ENCODE measurements around the gene TSC1. TPM values are rescaled to one million over a fixed set of nuclear protein-coding genes. Genes with fewer than 3 reads are reported as not detected.

TSC1 gene
- total and polyA plus RNA-seq, 2 donors: 12.1 to 65.8 TPM

GRCh38 chr9:132939169-132939568 is 5.2 kb downstream of the TSC1 start:
- Histone ChIP-seq H3K4me1 (ENCODE audit: insufficient read depth) (peaks cover 2% of the 10 kb centered on the region), H3K27ac (ENCODE audit: low read depth) (no peak overlapping the region), H3K4me3 (ENCODE audit: low read depth, low read length) (no peak overlapping the region), H3K36me3 (ENCODE audit: insufficient read depth) (no peaks in the 10 kb centered on the region)
- no peak for DNase-seq (ENCODE audit: extremely low spot score)
- 96% methylated on average over 1 of the region's 1 CpG for WGBS

GRCh38 chr9:132937463-132937901 is 6.9 kb downstream of the TSC1 start:
- no peak for DNase-seq (ENCODE audit: extremely low spot score)
- Histone ChIP-seq H3K4me3 (ENCODE audit: low read depth, low read length) (no peak overlapping the region), H3K27ac (ENCODE audit: low read depth) (no peak overlapping the region), H3K4me1 (ENCODE audit: insufficient read depth) (no peaks in the 10 kb centered on the region), H3K36me3 (ENCODE audit: insufficient read depth) (peaks cover 1% of the 10 kb centered on the region)
- 89% methylated on average over 7 of the region's 7 CpGs for WGBS

- 63% methylated on average over 6 of the region's 6 CpGs for WGBS
- no peak overlapping the region for H3K4me3 ChIP-seq (ENCODE audit: low read depth, low read length)
- no peaks in the 10 kb centered on the region for H3K4me1 ChIP-seq (ENCODE audit: insufficient read depth)
- H3K27ac ChIP-seq (ENCODE audit: low read depth): no peak overlapping the region
- DNase-seq (ENCODE audit: extremely low spot score): no peak
- H3K36me3 ChIP-seq (ENCODE audit: insufficient read depth): peaks cover 4% of the 10 kb centered on the region
Observed at GRCh38 chr9:132935026-132935425, 9.4 kb downstream of the TSC1 start.

- 40% methylated on average over 9 of the region's 9 CpGs for WGBS
- no peaks in the 10 kb centered on the region for H3K4me1 ChIP-seq (ENCODE audit: insufficient read depth)
Observed at GRCh38 chr9:132931178-132931735, 13.2 kb downstream of the TSC1 start.

GRCh38 chr9:132927704-132928103 is 16.7 kb downstream of the TSC1 start:
- no peak overlapping the region for H3K27ac ChIP-seq (ENCODE audit: low read depth)
- no peak for DNase-seq (ENCODE audit: extremely low spot score)
- no peak overlapping the region for H3K4me3 ChIP-seq (ENCODE audit: low read depth, low read length)
- H3K4me1 ChIP-seq (ENCODE audit: insufficient read depth): no peaks in the 10 kb centered on the region
- 87% methylated on average over 7 of the region's 7 CpGs for WGBS
- peaks cover 5% of the 10 kb centered on the region for H3K36me3 ChIP-seq (ENCODE audit: insufficient read depth)

More at GRCh38 chr9:132931178-132931735, 13.2 kb downstream of the TSC1 start:
- Histone ChIP-seq H3K36me3 (ENCODE audit: insufficient read depth) (peaks cover 5% of the 10 kb centered on the region), H3K27ac (ENCODE audit: low read depth) (no peak overlapping the region), H3K4me3 (ENCODE audit: low read depth, low read length) (no peak overlapping the region)
- DNase-seq (ENCODE audit: extremely low spot score): no peak

- peaks cover 9% of the 10 kb centered on the region for H3K36me3 ChIP-seq (ENCODE audit: insufficient read depth)
- DNase-seq (ENCODE audit: extremely low spot score): no peak
- 84% methylated on average over 9 of the region's 9 CpGs for WGBS
Observed at GRCh38 chr9:132923346-132923902, 21.0 kb downstream of the TSC1 start.

GRCh38 chr9:132919614-132920268 is 24.7 kb downstream of the TSC1 start:
- DNase-seq (ENCODE audit: extremely low spot score): no peak
- Histone ChIP-seq H3K36me3 (ENCODE audit: insufficient read depth) (peaks cover 9% of the 10 kb centered on the region), H3K27ac (ENCODE audit: low read depth) (no peak overlapping the region), H3K4me1 (ENCODE audit: insufficient read depth) (no peaks in the 10 kb centered on the region), H3K4me3 (ENCODE audit: low read depth, low read length) (no peak overlapping the region)
- WGBS: 91% methylated on average over 7 of the region's 7 CpGs

More at GRCh38 chr9:132923346-132923902, 21.0 kb downstream of the TSC1 start:
- H3K27ac ChIP-seq (ENCODE audit: low read depth): no peak overlapping the region
- H3K4me3 ChIP-seq (ENCODE audit: low read depth, low read length): no peak overlapping the region
- no peaks in the 10 kb centered on the region for H3K4me1 ChIP-seq (ENCODE audit: insufficient read depth)

- DNase-seq (ENCODE audit: extremely low spot score): no peak
- no peak overlapping the region for H3K4me3 ChIP-seq (ENCODE audit: low read depth, low read length)
- 92% methylated on average over 6 of the region's 6 CpGs for WGBS
- H3K36me3 ChIP-seq (ENCODE audit: insufficient read depth): peaks cover 6% of the 10 kb centered on the region
- H3K4me1 ChIP-seq (ENCODE audit: insufficient read depth): no peaks in the 10 kb centered on the region
- H3K27ac ChIP-seq (ENCODE audit: low read depth): no peak overlapping the region
Observed at GRCh38 chr9:132914924-132915323, 29.5 kb downstream of the TSC1 start.

- no peak for DNase-seq (ENCODE audit: extremely low spot score)
- 94% methylated on average over 4 of the region's 4 CpGs for WGBS
- H3K4me3 ChIP-seq (ENCODE audit: low read depth, low read length): no peak overlapping the region
- H3K27ac ChIP-seq (ENCODE audit: low read depth): no peak overlapping the region
- H3K36me3 ChIP-seq (ENCODE audit: insufficient read depth): peaks cover 2% of the 10 kb centered on the region
- no peaks in the 10 kb centered on the region for H3K4me1 ChIP-seq (ENCODE audit: insufficient read depth)
Observed at GRCh38 chr9:132912131-132912530, 32.3 kb downstream of the TSC1 start.

GRCh38 chr9:132910376-132910775 is 34.0 kb downstream of the TSC1 start:
- Histone ChIP-seq H3K4me3 (ENCODE audit: low read depth, low read length) (no peak overlapping the region), H3K27ac (ENCODE audit: low read depth) (no peak overlapping the region), H3K4me1 (ENCODE audit: insufficient read depth) (no peaks in the 10 kb centered on the region), H3K36me3 (ENCODE audit: insufficient read depth) (peaks cover 2% of the 10 kb centered on the region)
- WGBS: 89% methylated on average over 6 of the region's 6 CpGs
- no peak for DNase-seq (ENCODE audit: extremely low spot score)

GRCh38 chr9:132909311-132909710 is 35.1 kb downstream of the TSC1 start:
- DNase-seq (ENCODE audit: extremely low spot score): no peak
- WGBS: 78% methylated on average over 2 of the region's 2 CpGs
- peaks cover 2% of the 10 kb centered on the region for H3K36me3 ChIP-seq (ENCODE audit: insufficient read depth)
- H3K4me1 ChIP-seq (ENCODE audit: insufficient read depth): no peaks in the 10 kb centered on the region
- no peak overlapping the region for H3K27ac ChIP-seq (ENCODE audit: low read depth)
- no peak overlapping the region for H3K4me3 ChIP-seq (ENCODE audit: low read depth, low read length)

- no peaks in the 10 kb centered on the region for H3K4me1 ChIP-seq (ENCODE audit: insufficient read depth)
- H3K27ac ChIP-seq (ENCODE audit: low read depth): no peak overlapping the region
- WGBS: 86% methylated on average over 7 of the region's 7 CpGs
- no peak for DNase-seq (ENCODE audit: extremely low spot score)
- H3K4me3 ChIP-seq (ENCODE audit: low read depth, low read length): no peak overlapping the region
- peaks cover 2% of the 10 kb centered on the region for H3K36me3 ChIP-seq (ENCODE audit: insufficient read depth)
Observed at GRCh38 chr9:132908635-132909034, 35.8 kb downstream of the TSC1 start.

GRCh38 chr9:132905726-132906125 is 38.7 kb downstream of the TSC1 start:
- Histone ChIP-seq H3K4me3 (ENCODE audit: low read depth, low read length) (no peak overlapping the region), H3K4me1 (ENCODE audit: insufficient read depth) (no peaks in the 10 kb centered on the region), H3K36me3 (ENCODE audit: insufficient read depth) (peaks cover 3% of the 10 kb centered on the region), H3K27ac (ENCODE audit: low read depth) (no peak overlapping the region)
- no peak for DNase-seq (ENCODE audit: extremely low spot score)
- WGBS: 90% methylated on average over 12 of the region's 12 CpGs

All from urinary bladder (tissue), 4 donors.